GM12892 (cell line): ENCODE data around the gene PATJ.

ENCODE experiments used
- POLR2A ChIP-seq: IDR thresholded peaks from 2 replicates; pipeline ENCODE4 v1.6.1; 2011; ENCODE audit warnings: low read depth, low read length, control low read depth
- POLR2AphosphoS5 ChIP-seq: IDR thresholded peaks from 2 replicates; pipeline ENCODE4 v1.6.1; 2011; ENCODE audit warnings: low read depth, low read length, control low read depth
- TAF1 ChIP-seq: IDR thresholded peaks from 2 replicates; pipeline ENCODE4 v1.6.1; 2011; ENCODE audit warnings: low read depth, mild to moderate bottlenecking, control low read depth, low read length, borderline replicate concordance

DNA sequence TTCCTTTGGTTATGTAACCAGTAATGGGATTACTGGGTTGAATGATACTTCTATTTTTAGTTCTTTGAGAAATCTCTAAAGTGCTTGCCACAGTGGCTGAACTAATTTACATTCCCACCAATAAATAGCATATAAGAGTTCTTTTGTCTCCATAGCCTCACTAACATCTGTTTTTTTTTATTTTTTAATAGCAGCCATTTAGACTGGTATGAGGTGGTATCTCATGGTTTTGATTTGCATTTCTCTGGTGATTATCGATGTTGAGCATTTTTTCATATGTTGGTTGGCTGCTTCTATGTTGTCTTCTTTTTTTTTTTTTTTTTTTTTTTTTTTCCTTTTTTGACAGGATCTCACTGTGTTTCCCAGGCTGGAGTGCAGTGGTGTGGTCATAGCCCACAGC is 319.8 kb downstream of the PATJ start:
- no peak for TF ChIP-seq POLR2AphosphoS5
- TF ChIP-seq POLR2A, result no peak
- no peak for TF ChIP-seq TAF1
